Amniotic epithelial cell (primary cell): ENCODE data around the gene RERE.

Source experiments
- DNase-seq: peaks from one replicate; pipeline ENCODE4 v3.0.0-alpha.2; 2010; ENCODE audit warnings: low read depth

RERE gene

DNA sequence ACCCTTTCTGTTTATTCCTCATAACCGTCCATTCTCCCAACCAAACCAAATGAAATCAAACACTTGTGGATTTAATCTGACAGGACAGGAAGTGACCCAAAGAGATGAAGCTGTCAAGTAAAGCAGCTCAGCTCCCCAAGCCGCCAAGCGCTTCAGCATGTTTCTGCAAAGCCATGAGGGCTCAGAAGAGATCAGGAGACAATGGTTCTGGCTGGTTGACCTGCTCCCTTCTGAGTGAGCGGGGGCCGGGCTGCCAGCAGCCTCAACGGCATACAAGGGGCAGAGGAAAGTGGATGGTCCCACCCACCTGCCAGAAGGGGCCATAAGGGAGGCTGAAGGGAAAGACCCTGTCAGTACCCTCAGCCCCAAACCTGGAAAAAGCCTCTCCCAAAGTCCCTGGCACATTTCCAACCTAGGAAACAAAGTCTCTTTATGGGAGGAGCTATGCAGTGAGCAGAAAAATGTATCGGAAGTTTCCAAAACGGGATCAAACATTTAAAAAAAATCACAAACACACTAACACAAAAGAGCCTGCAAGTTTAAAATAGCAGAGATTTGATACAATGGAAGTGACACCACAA lies 454.2 kb downstream of the RERE start:
- DNase-seq = no peak

DNA sequence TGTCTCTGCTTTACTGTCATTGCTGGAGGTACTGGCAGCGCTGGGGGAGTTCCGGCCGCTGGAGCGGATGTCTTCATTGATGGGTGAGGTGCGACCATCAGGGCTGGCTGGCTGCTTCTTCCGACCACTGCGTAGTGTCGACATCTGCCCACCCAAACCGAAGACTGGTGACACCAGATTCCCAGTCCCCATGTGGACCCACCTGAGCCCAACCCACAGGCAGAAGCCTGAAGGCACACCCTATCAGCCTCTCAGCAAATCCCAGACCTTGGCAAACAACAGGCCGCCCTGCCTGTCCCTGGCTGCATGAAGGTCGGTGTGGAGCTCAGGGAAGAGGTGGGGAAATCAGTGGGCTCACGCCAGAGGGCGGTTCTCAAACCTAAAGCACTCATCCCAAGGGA lies 454.7 kb downstream of the RERE start:
- DNase-seq = no peak

DNA sequence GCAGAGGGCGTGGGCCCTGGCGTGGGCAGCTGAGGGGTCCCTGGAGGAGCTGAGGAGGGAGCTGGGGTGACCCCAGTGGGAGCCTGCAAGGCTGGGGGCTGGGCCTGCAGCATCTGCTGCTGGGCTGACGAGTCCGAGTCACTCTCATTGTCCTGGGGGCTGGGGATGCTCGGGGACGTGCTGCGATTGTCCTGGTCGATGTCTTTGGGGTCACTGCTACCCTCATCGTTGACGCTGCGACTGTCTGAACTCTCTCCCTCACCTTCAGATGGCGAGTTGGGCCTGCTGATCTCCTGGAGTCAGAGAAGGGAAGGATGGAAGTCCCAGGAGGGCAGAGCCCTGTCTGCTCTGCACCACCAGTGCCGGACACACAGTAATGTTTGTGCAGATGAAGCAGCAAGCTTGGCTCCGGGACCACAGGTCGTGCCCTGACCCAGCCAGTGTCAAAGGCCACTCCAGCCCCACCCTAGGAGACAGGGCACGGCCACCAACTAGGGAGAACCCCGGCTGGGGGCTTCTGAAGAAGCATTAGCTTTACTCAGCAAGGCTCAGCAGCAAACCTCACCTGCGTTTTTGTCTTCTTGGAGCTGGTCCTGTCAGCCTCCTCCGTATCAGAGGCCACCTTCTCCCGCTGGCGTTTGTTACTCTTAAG lies 456.1 kb downstream of the RERE start:
- no peak for DNase-seq

DNA sequence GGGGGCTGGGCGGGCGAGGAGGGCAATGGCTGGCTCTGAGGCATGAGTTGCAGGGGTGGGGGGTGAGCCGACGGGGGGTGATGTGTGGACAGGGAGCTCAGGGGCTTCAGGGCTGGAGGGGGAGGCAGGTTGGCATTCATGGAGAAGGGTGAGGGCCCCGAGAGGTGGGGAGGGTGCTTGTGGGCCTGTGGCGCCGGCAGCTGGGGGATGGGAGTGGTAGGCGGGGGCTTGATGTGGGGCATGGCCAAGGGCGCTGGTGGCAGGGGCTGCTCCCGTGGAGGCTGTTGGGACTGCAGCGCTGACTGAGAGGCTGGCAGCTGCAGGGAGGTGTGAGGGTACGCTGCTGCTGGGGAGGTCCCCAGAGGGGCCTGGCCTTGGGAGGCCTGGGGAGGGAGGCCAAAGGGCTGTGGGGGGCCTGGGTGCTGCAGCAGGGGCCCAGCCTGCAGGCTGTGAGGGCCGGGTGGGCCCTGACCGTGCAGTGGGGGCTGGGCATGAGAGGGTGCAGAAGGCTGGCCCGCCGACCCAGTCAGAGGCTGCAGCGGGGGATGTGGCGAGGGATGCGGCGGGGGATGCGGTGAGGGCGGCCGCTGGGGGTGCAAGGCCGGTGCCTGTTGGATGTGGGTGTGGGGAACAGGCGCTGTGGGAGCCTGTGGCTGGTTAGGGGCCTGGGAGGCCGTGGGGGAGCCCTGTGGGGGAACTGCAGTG lies 456.8 kb downstream of the RERE start:
- no peak for DNase-seq

DNA sequence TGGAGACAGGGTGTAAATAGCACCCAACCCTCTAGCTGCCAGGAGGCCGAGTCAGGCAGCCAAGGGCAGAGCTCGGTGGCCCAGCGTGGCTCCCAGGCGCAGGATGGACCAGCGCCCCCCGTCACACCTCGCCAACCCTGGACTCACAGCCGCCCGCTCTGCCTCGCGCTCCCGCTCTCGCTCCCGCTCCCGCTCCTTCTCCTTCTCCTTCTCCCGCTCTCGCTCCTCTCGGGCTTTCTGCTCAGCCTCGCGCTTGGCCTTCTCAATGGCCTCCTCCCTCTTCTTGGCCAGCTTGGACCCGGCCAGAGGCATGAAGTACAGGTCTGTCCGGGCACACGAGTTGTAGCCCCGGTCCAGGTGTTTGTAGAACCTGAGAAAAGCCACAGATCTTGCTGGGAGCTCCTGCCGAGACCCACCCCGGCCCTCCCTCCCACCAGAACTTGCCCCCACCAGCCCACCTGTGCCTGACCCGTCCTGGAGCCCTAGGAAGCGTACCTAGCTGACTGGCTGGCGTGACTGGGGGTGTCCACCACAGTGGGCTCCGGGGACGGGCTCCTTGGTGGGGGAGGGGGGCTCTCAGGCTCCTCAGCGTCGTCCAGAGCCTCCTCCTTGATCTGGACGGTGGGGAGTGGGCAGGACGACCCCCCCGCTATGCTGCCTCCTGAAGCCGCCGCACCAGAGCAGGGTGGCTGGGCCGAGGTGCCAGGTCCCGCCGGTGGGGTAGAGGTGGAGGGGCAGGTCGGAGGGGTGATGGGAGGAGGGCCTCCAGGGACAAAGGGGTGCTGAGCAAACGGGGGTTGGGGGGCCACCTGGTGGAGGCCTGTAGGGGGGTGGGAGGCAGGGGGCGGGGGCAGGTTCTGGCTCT lies 457.6 kb downstream of the RERE start:
- DNase-seq = no peak

DNA sequence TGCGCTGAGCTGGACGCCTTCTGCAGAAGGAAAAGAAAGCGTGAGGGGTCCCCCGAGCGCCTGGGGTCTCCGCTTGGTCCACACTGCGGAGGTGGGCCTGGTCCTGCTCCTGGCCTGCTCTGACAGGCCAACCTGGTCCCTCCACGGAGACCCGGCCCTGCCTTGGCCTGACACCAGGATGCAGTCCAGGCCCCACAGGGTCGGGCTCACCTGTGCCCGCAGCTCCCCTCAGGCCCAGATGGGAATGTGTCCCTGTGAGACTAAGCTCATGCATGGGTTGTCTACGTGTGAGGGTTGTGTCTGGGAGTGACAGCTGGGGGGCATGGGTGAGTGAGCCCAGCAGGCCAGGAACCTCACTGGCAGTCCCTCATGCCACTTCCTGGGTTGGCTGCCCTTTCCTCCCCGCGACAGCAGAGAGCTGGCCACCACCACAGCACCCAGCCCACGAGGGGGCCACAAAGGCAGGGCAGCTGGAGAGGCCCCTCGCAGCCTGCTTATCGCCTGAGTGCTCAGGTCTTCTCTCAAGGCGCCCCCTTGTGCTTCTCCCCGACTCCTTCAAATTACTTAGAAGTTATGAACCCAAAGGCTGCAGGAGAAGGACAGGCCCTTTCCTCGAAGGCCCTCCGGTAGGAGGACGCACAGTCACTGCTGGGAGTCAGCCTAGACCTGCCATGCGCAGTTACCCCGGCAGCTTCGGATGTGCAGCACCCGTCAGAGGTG lies 458.4 kb downstream of the RERE start:
- DNase-seq = no peak

DNA sequence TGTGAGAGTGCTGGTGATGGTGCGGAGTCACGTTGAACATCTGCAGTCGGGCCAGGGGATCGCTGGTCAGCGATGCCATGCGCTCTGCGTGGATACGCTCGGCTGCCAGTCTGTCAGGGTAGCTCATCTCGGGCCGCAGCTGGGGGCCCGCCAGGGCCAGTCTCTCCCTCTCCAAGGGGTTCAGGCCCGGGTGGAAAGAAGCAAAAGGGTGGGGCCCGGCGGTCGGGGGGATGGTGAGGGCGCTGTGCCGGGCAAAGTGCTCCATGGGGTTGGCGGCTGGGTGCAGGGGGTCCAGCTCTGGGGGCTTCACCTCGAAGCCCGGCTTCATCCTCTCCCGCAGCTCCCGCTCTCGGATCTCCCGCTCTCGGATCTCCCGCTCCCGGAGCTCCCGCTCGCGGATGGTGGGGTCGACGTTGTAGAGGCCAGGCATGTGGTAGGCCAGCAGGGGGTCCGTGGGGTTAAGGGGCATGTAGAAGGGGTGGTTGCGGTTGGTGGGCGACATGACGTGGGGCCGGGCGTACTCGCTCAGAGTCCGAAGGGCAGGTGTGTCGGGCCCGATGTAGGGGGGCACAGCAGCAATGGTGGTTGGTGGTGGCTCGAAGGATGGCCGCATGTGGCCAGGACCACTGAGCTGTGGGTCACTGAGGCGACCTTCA lies 459.1 kb downstream of the RERE start:
- DNase-seq = no peak

DNA sequence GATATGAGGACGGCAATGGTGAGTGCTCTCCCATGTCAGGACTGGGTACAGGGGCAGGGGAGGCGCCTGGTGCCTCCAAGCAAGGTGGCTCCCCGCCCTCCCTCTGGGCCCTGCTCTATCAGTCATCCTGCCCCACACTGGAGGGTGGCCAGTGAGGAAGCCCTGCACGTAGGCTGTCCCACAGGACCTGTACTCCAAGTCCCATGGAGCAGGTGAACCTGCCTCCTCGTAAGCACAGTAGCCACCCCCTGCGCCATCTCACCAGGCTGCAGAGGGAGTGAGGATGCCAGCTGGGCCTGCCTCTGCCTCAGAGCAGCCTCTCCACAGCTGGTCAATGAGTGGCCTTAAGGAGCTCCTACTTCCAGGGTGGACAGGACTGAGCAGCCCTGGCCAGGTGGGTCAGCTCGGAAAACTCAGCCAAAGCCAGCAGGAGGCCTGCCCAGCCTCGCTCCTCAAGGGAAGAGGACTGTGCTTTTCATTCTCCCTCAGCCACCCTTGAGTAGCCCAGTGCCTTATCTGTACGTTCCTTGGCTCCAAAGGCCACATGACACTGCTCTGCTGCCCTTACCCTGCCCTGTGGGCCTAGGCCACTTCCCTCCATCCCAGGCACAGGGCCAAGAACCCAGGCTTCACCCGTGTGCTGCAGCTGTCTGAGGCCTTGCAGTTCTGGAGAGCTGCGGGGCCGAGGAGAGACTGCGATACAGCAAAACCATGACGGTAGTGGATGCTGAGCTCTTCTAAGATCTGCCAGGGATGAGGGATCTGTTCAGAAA lies 459.9 kb downstream of the RERE start:
- DNase-seq = no peak

DNA sequence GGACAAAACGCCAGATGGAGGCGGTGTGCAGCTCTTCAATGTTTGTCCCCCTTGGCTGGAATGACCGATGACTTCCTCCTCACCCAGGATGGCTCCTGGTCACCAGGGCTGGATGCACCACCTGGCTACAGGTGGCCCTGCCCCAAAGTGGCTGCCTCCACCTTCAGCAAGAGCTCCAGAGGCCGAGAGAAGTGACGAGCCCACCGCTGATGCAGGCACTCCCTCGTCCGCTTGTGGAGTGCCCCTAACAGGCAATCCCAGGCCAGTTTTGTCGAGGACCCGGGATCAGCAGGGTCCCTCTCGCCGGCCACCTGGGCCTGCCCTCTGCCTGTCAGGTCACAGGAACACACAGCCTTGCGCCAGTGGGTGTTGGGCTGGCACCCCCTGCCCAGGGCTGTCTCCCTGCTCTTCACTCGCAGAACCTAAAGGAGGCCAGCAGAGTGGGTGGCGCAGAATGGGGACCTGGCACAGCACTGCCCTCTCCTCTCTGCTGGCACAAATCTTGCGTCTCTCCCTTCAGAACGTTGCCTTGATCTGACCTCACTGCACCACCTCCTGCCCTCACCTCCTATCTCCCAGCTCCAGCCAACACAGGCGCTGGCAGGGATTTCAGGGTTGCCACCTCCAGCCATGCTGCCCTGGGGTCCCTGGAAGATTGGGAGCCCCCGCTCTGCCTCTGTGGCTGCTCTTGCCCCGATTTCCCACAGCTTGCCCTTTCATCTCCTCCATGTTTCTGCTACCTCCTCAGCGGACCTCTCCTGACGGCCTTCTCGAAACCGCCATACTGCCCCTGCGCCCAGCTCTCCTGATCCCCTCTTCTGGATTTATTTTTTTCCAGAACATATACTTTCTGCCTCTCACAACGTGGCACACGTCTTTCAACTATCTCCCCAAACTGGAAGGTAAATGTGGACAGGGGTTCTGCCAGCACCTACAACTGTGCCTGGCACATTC lies 460.9 kb downstream of the RERE start:
- no peak for DNase-seq

DNA sequence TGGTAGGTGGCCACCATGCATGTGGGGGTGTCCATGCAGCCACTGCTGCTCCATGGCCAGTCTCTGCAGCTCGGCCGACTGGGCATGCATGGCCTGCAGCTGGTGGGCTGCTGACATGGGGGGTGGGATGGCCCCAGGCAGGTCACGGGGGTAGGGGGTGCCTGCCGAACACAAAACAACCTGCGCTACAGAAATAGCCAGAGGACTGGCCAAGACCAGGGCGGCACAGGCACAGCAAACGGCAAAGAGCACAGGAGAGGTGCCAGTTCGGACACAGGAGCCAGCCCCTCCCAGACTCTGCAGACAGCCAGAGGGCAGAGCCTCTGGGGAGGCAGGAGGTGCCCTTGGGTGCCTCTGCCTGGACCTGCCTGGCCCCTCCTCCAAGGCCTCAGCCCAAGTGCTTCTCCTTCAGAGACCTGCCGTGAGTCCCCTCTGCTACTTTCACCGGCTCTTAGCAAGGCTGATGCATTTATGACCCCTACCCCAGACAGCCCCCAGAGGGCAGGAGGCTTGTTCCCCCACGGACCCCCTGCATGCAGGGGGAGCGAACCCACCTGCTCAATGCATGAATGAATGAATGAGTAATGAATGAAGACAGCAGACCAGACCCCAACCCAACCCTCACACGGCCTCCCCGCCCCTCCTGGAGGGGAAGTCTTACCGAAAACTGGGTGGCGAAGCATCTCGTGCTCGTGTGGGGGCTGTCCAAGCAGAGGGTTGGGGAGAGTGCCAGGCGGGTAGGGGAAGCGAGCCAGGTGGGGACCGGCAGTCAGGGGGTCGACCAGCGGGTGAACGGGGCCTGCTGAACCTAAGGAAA lies 461.8 kb downstream of the RERE start:
- DNase-seq = no peak

DNA sequence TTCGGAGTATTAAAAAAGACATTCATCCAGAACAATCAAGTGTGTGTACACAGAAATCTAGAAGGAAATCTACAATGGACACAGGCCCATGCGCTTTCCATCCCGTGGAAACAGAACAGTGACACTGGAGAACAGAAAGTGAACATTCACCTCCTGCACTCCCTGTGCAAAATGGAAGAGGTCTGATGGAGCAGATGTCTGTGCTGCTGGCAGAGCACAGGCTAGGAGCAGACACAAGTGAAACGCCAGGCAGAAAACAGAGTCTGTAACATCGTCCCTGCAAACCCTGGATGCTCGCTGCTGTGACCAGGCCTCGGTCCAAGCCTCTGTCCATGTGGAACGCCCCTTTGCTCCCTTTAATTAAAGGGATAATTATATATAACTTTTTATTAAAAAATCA lies 463.4 kb downstream of the RERE start:
- no peak for DNase-seq

DNA sequence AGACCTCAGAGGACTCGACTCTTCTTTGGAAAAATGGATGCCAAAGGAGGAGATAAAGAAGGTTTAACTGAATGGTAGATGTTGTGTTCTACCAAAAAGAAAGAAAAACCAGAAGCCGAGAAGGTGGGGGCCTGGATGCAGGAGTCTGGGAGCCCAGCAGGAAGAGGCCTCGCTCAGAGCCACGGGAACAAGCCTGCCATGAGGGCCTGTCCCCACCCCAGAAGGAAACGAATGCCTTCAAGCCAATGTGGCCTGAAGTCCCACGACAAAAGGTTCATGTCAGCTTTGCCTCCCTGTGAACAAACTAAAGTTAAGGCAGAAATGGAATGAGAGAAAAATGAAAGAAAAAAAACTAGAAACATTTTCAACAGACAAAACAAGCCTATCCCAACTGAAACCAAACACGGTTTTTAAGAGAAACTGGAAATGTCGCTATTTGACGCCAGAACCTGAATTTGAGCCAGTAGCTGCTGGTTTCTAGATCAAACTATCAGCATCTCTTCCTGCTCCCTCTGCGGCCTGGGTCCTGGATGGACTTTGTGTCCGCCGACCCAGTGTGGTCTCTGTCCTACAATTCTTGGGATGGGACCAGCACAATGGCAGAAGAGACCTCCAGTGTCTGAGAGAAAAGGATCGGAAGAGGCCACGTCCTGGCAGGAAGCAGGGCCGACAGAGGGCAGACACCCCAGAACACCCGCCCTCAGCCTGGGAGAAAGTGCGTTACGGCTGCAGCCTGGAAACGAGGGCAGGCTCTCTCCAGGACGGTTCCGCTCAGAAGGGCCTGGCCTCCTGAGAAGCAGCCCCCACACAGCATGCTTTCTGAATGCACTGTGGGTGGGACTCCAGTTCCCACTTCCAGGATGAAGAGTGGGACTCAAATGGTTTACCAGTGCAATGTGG lies 464.3 kb downstream of the RERE start:
- DNase-seq = no peak

DNA sequence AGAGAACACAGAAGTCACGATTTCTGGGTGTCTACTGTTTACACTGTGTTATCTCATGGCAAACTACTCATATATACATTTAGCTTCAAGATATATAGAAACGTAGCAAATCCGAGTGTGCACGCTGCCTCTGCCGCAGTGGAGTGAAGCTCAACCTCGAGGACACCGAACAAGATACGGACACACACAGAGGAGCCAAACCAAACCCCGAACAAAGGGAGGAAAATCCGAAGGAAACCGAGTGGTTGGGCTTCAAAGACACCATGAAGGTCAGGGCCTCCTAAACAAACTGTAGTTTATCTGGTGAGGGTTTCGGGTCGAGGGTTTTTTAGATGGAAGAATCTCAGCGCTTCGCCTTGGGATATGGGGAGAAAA lies 465.0 kb downstream of the RERE start:
- DNase-seq = no peak

DNA sequence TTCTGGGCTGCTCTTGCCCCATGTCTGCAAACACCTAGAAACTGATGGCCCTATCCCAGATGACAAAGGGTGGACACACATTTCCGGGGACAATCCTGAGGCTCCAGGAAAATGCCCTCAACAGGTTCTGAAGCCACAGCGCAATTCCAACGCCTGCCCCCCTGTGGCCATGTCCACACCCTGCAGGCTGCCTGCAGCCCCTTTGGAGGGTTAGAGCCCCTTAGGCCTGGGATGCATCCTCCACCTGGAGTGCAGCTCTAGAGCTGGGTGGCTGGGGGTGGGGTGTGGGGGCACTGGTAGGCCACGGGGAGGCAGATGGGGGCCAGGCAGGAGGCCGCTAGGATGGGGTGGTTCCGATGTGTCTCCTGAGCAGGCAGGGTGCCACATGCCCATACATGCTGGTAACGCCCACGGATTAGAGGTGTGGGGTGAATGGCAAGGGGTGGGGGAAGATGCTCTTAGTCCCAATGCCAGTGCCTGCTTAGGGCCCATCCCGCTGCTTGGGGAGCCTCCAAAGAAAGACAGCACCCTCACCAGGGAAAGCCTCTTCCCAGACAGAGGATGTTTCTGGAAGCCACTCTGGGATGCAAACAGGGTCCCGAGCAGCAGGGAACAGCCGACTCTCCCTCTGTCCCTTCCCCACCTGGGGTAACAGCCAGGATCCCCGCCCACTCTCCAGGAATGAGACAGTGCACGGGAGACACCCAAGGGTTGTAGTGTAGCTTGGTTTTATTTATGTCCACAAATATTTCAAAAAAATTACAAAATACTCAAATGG lies 465.6 kb downstream of the RERE start:
- DNase-seq = no peak

DNA sequence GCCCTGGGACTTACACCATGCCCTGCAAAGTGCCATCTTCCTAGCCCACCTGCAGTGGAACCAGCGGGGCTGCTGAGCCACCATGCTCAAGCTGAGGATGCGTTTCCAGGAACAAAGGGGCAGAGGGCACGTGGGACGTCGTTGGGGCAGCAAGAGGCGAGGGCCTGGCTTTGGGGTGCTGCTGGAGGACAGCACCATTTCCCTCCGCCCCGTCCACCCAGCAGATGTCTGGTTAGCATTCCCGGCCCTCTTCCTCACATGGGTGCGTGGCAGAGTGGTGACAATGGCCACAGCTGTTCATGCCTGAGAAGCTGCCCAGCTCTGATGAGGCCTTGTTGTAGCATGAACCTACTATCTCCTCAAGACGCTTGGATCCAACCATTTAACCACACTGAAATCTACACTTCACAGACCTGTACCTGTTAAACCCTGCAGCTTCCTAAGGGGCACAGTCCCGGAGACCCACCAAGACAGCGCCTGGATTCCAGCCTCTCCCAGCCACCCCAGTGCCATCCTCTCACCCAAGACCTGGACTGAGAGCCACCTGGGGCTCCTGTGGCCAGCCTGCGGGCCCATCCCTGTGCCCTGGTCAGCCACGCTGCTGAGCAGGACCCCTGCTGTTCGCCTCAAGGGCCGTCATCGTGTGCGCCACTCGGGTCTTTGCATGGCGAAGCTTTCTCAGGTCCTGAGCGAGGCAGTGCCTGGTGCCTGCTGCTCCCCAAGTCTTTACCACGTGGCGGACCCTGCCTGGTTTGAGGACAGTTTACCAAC lies 466.3 kb downstream of the RERE start:
- no peak for DNase-seq

DNA sequence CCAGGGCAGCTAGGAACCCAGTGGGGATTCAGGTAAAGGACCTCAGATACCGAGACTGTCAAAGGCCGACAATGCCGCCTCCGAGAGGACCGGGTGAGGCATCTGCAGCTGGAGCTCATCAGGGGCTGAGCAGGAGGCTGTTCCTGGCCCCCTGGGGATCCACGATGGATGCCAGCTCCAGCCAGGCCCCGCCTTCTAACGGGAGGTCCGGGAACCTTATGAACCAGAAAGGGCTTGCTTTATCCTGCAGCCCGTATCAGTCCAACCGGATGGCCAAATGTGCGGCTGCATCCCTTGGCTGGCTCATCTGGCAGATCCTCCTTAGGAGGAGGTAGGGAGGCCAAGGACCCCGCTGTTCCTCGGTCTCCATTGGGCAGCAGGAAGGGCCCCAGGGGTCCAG lies 467.5 kb downstream of the RERE start:
- no peak for DNase-seq
